Left renal cortex interstitium (tissue), 4 donors: ENCODE measurements around the gene ATP9A. TPM values are rescaled to one million over a fixed set of nuclear protein-coding genes. Genes with fewer than 3 reads are reported as not detected.
"Not testable (repeated sequence)": the region's sequence is repeated elsewhere in the genome, so short reads cannot be mapped to it uniquely, and the experiment has no call there.

Source experiments
- DNase-seq, 4 donors: peaks; one replicate each; pipeline ENCODE4 v3.0.0-alpha.2; 2013; ENCODE audit warnings: low read depth in 4 of 4, low spot score in 2 of 4, missing footprints in 1 of 4
- polyA plus RNA-seq, 4 donors: library from polyadenylated mRNA; unstranded; fragments of 120-200 nt; gene quantifications; one replicate each; pipeline ENCODE4 v1.2.1, GENCODE V29; 2013; ENCODE audit not compliant: insufficient read length in 4 of 4

ATP9A gene
- polyA plus RNA-seq, 4 donors: 53.9 to 62.7 (median 57.5) TPM

GRCh38 chr20:51756653-51757052 is 11.5 kb downstream of the ATP9A start:
- DNase-seq: no peak

DNA sequence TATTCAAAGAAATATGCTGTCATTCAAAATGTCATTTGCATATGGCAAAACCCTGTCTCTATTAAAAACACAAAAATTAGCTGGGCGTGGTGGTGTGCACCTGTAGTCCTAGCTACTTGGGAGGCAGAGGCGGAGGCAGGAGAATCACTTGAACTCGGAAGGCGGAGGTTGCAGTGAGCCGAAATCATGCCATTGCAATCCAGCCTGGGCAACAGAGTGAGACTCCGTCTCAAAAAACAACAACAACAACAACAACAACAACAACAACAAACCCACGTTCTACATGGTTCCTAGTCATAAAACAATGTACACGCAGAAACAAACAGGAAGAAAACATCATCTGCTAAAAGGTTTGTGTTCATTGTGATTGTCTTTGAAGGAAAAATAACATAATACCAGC is 15.0 kb downstream of the ATP9A start:
- not testable (repeated sequence) for DNase-seq

GRCh38 chr20:51752343-51752951 is 15.7 kb downstream of the ATP9A start:
- DNase-seq: no peak

- no peak for DNase-seq
Measured at GRCh38 chr20:51750770-51751388, 17.3 kb downstream of the ATP9A start.

- no peak for DNase-seq
Measured at GRCh38 chr20:51750037-51750769, 18.0 kb downstream of the ATP9A start.

- no peak for DNase-seq
Measured at GRCh38 chr20:51749674-51750036, 18.5 kb downstream of the ATP9A start.

GRCh38 chr20:51747182-51747911 is 20.8 kb downstream of the ATP9A start:
- DNase-seq: no peak

DNA sequence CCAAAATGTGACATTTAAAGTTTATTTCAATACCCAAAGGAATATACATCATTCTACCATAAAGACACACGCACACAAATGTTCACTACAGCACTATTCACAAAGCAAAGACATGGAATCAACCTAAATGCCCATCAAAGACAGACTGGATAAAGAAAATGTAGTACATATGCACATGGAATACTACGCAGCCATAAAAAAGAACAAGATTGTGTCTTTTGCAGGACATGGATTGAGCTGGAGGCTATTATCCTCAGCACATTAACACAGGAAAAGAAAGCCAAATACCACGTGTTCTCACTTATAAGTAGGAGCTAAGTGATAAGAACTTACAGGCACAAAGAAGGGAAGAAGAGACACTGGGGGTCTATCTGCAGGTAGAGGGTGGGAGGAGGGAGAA is 22.4 kb downstream of the ATP9A start:
- no peak for DNase-seq

DNA sequence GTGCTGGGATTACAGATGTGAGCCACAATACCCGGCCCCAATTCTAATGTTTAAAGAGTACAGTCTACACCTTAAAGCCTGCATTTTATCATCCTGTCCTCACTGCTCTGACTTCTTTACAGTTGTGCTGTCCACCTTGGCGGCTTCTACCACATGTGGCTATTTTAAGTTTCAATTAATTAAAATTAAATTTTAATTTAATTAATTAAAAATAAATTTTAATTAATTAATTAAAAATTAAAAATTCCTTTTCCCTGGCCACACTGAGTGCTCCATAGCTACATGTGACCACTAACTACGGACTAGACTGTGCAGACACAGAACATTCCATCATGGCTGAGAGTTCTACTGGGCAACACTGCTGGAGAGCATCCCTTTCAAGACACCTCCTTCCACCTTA is 27.4 kb downstream of the ATP9A start:
- DNase-seq: no peak

DNA sequence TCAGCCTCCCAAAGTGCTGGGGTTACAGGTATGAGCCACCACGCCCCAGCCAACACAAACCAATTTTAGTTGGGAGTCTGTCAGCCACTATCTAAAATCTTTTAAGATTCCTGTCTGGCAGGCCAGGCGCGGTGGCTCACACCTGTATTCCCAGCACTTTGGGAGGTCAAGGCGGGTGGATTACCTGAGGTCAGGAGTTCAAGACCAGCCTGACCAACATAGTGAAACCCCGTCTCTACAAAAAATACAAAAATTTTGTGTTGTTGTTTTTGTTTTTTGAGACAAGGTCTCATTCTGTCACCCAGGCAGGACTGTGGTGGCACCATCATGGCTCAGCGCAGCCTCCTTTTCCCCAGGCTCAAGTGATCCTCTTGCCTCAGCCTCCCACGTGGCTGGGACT is 27.9 kb downstream of the ATP9A start:
- DNase-seq: not testable (repeated sequence)

DNA sequence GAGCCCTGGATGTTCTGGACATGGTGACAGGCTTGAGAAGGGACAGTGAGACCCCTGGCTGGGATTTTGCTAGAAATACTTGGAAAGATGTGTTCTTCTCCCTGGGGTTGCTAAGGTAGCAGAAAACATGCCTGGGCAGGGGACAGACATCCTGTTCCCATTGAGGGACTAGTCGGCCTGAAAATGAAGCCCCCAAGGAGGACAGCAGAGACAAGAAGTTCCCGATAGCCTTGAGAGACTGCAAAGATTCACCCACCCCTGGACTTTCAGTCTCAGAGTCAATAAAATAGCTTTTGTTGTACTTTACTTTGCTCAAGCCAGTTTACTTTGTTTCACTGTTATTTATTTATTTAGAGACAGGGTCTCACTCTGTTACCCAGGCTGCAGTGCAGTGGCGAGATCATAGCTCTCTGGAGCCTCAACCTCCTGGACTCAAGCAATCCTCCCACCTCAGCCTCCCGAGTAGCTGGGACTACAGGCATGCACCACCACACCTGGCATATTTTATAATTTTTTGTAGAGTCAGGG is 28.4 kb downstream of the ATP9A start:
- DNase-seq: no peak

GRCh38 chr20:51738877-51739447 is 29.2 kb downstream of the ATP9A start:
- no peak for DNase-seq

GRCh38 chr20:51738261-51738660 is 29.9 kb downstream of the ATP9A start:
- not testable (repeated sequence) for DNase-seq

GRCh38 chr20:51736947-51737346 is 31.2 kb downstream of the ATP9A start:
- no peak for DNase-seq

DNA sequence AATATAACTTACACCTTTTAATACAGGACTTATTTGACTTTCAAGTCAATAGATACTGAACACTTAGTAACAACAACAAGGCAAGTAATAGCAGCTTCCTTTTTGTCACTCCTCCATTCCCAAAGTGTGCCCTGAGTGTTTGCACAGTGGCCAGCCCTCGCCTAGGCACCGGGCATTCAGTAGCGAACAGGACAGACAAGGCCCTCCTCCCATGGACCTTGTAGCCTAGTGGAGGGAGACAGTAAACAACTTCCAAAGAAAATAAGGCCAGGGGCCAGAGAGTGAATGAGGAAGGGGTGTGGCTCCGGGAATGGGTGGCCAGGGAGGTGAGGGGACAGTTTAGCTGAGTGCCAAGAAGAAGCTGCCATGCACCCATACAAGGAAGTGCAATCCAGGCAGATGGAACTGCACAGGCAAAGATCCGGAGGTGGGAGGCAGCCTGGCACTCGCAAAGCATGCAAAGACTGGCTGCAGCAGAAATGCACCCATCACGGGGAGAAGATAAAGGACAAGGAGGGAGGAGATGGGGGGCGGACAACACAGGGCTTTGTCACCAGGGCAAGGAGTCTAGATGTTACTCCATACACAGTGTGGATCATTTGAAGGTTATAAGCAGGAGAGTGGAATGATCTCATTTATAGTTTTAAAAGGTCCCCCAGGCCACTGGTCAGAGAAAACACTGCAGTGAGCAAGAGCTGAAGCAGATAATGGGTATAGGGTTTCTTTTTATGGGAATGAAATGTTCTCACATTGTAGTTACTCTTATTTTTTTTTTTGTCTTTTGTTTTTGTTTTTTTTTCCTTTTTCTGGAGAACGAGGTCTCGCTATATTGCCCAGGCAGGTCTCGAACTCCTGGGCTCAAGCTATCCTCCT is 32.2 kb downstream of the ATP9A start:
- DNase-seq: no peak

DNA sequence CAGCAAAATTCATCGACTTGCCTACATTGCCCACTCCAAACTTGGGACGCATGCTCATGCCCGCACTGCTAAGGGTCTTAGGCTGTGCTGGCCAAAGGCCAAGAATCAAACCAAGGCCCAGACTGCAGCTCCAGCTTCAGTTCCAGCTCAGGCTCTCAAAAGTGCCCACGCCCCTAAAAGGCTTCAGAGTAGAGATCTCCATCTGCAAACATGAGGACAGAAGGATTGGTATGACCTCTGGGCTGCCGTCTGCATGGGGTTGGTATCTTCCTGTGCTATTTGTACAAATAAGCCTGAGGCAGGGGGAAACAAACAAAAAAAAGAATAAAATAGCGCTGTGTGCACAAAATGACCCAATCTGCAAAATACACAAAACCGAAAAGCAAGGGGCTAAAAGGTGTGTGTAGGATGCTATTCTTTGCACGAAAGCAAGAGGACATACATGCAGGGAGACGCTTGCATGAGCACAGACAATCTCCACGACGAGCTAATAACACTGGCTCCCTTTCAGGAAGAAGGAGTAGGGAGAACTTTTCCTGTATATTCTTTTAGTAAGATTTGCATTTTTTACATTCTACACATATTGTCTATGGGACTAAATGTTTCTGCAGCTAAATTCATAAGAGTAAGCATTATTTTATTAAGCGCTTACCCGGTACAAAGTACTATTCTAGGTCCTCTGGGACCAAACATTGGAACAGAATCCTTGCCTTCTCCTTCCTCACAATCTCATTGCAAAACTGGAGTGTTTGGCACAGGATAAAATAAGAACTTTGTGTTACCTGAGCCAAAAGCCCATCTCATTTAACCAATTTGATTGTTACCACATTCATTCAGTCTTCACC is 33.1 kb downstream of the ATP9A start:
- no peak for DNase-seq

DNA sequence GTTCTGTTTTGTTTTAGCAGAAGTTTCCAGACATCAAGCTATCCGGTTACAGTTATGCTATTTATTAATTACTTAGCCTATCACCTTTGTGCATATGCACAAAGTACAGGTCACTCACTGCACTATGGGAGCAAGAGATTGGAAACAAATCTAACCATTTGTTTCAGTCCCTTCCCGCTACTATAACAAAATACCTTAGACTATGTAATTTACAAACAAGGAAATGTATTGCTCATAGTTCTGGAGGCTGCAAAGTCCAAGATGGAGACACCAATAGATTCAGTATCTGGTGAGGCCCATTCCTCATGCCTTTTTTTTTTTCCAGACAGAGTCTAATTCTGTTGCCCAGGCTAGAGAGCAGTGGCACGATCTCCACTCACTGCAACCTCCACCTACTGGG is 35.1 kb downstream of the ATP9A start:
- DNase-seq: no peak

DNA sequence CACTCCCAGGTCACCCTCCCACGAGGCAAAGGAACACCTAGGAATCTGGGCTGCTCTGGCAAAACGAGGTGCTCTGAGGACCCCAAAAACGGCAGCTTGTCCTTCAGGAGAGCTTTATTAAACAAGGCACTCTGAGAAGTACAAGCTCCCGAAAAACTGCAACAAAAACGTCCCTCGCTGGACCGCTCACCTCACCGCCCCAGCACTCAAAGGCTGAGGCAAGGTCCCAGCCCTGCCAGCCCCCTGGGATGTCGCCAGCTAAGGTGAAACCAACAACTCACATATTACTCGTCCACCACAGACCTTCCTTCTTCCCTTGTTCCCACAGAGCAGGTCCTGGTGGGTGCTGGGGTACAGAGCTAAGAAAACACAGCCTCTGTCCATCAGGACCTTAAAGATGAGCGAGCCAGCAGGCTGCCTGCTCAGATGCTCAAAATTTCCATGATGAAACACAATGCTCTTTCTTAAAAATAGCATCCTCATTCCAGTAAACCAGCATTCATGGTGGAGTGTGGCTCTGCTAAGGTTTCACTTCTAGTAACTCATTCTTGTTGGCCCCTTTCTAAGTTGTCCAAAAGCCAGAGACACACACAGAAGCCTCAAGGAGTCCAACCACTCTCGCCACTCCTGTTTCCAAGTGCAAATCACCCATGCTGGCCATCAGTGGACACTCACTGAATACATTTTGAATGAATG is 35.9 kb downstream of the ATP9A start:
- no peak for DNase-seq
